T-helper 2 cell treated with Interferon-gamma antibody and Interleukin-4, amounts not matched to agents 100 ng/mL and 5 ng/mL, for 36 hours (primary cell): Measurements from ENCODE around the gene CALY. TPM values are rescaled to one million over a fixed set of nuclear protein-coding genes. Genes with fewer than 3 reads are reported as not detected.

Source experiments
- intact Hi-C: fragments of 100-400 bp; cut with micrococcal nuclease; formaldehyde crosslinking; loops from one replicate; pipeline ENCODE4 v1.15.1; 2023
- total RNA-seq: library from RNA; stranded (reverse); gene quantifications from 2 replicates; pipeline ENCODE4 v1.2.3, GENCODE V29; 2022

Gene CALY
- total RNA-seq, 1 donor from 2014 or later: not detected

GRCh38 chr10:133312769-133313145, 23.9 kb downstream of the CALY start:
- intact Hi-C loops: no loop called here

GRCh38 chr10:133312016-133312768, 24.5 kb downstream of the CALY start:
- intact Hi-C loops: no loop called here

DNA sequence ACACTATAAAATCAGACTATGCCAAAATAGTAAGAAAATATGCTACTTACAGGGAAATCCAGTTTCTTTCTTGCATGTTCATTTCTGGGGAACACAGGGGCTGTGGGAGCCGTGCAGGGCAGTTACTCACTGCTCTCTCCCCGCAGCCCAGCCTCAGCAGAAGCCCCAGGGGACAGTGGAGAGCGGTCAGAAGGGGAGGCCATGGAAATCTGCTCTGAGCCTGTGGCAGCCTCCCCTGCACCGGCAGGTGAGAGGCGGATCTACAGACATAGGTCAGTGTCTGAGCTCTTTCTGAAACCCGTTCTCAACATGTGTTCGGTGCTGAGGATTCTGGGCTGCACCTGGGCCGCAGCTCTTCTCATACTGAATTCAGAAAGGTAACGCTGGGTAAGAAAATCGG, 25.1 kb downstream of the CALY start:
- intact Hi-C loops: no loop called here

GRCh38 chr10:133310789-133311188, 25.9 kb downstream of the CALY start:
- intact Hi-C loops: no loop called here

- intact Hi-C loops: no loop called here
These were observed 26.3 kb downstream of the CALY start for GRCh38 chr10:133310399-133310755.

- intact Hi-C loops: loop anchor here (1.0 to 5.0 kb wide), 7 partner anchors 8 to 1148 kb away; partner anchors contain the start of genes ECHS1 and FUOM
These were observed 26.8 kb downstream of the CALY start for GRCh38 chr10:133309720-133310398.

GRCh38 chr10:133309100-133309719, 27.5 kb downstream of the CALY start:
- intact Hi-C loops: loop anchor here (1.0 to 5.0 kb wide), 7 partner anchors 9 to 1147 kb away; partner anchors contain the start of genes ECHS1 and FUOM

GRCh38 chr10:133308421-133309099, 28.1 kb downstream of the CALY start, which contains the start of the genes TUBGCP2 and ZNF511:
Gene TUBGCP2 (minus strand): TSS chr10:133308872. CDS start chr10:133302941, 5,931 bp downstream.
Gene ZNF511 (plus strand): TSS chr10:133308914. CDS start chr10:133308944, 30 bp downstream.
- intact Hi-C loops: loop anchor here (1.0 to 5.0 kb wide), 8 partner anchors 10 to 1146 kb away; partner anchors contain the start of genes ECHS1 and FUOM

GRCh38 chr10:133307776-133308420, 28.8 kb downstream of the CALY start:
- intact Hi-C loops: loop anchor here (1.0 to 5.0 kb wide), 4 partner anchors 21 to 1146 kb away; no protein-coding TSS in a partner anchor

DNA sequence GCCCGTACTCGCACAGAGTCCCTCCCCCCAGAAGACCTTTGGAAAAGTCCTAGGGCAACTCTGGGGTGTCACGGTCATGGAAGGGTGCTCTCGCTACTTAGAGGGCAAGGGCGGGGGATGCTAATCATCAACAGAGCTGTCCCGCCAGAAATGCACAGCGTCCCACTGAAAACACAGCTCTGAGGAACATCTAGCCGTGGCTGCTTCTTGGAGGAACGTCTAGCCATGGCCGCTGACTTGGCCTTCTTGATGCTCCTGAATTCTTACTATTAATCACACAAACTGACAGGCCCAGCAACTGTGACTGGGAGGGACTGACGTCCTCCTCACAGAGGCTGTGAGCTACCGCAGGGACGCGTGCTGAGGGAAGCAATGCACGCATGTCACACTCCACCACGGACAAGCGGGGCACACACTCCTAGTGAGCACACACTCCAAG, 29.7 kb downstream of the CALY start:
- intact Hi-C loops: loop anchor here (5.0 kb wide), 1 partner anchor 1145 kb away; no protein-coding TSS in a partner anchor

GRCh38 chr10:133306097-133306476, 30.6 kb downstream of the CALY start:
- intact Hi-C loops: loop anchor here (5.0 kb wide), 1 partner anchor 1144 kb away; no protein-coding TSS in a partner anchor

DNA sequence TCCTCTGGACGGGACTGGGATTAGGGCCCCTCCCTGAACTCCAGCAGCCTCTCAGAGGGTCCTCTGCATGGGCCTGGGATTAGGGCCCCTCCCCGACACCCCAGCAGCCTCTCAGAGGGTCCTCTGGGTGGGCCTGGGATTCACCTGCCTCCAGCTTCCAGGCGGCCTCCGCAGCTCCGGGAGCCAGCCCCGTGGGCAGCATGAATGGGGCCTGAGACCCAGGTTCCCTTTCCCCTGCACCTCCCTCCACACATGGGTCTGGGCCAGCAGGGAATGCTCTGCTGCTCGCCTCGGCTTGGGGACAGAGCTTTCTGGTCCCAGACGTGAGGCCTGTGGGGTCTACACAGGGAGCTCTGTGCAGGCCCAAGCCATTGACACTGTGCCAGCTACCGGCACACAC, 33.5 kb downstream of the CALY start:
- intact Hi-C loops: no loop called here

GRCh38 chr10:133302230-133302629, 34.5 kb downstream of the CALY start:
- intact Hi-C loops: no loop called here

GRCh38 chr10:133299738-133300137, 37.0 kb downstream of the CALY start:
- intact Hi-C loops: no loop called here

- intact Hi-C loops: no loop called here
These were observed 37.5 kb downstream of the CALY start for GRCh38 chr10:133299224-133299623.

GRCh38 chr10:133298466-133298865, 38.2 kb downstream of the CALY start:
- intact Hi-C loops: no loop called here

GRCh38 chr10:133297504-133297903, 39.2 kb downstream of the CALY start:
- intact Hi-C loops: no loop called here

DNA sequence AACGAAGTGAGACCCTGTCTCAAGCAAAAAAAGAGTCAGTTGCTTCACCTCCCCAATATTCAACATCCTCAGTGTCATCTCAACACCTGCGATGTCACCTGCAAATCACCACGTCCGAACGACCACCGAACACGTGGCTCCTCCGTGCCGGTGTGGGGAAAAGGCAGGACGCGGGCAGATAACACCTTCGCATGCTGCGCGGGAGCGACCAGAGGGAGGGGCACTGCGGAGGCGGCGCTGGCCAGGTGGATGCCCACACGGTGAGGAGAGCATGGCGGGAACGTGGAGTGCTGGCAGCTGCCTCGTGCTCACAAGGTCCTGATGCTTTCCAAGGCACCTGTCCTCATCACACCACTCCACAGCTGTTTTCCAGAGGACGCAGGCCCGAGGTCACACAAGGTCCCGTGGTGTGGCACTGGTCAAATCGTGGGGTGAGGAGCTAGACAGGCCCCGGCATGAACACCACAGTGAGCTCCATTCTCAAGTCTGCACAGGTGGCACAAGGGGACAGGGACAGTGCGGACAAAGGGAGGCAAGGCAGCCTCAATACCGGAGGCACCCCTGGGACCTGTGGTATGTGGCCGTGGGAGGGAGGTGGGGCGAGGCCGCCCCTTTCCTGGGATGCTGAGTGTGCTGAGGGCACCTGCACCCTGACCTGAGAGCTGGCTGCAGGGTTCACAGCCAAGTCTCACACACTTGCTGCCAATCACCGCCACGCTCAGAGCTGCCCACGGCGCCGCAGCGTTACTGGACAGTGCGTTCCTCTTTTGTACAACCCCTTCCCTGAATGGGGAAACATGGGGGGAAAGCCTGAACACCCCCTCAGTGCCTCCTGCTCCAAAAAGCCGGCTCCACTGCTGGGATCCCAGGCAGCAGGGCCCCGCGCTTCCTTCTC, 41.0 kb downstream of the CALY start:
- intact Hi-C loops: no loop called here

GRCh38 chr10:133294189-133294588, 42.5 kb downstream of the CALY start:
- intact Hi-C loops: no loop called here

- intact Hi-C loops: no loop called here
These were observed 42.9 kb downstream of the CALY start for GRCh38 chr10:133293810-133294119.
